A172 (cell line): Measurements from ENCODE around the gene EFNA2. TPM values are rescaled to one million over a fixed set of nuclear protein-coding genes. Genes with fewer than 3 reads are reported as not detected.

Source experiments
- DNase-seq: peaks from one replicate; pipeline ENCODE4 v3.0.0-alpha.2; 2015; ENCODE audit warnings: low spot score
- total RNA-seq: library from RNA; depleted of rRNA; stranded (reverse); fragments of >200 nt; shearing (Covaris generic); gene quantifications from 2 replicates; pipeline ENCODE4 v1.2.3, GENCODE V29; 2014

The EFNA2 gene
- total RNA-seq, 1 experiment from 2014 or later, result 9.9 TPM

DNA sequence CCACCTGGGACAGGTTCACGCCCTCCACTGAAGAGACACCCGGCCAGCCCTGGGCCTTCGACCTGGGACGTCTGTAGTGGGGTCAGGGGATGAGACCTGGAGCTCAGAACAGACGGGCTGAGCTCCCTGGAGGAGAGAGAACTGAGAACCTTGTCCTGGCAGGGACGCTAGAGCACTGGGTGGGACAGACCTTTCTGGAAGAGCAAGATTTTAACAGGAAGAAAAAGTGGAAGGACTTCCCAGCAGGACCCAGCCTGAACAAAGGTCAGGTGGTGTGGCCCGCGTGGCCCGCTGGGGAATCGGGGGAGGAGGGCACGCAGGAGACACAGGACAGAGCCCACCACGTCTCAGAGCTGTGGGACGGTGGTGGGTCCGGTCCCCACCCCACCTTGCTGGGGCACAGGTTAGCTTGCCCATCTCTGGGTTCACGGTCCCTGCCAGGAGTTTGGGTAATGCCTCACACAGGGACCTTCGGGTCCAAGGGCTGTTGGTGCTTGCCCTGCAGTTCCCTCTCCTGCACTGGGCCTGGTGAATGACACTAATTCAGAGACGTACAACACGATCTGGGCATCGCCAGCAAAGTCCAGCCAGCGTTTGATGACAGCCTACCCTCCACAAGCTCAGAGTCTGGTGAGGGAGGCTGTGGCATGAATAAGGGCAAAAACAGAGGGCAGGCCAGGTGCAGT lies 1.2 kb upstream of the EFNA2 start:
- DNase-seq, result no peak

DNA sequence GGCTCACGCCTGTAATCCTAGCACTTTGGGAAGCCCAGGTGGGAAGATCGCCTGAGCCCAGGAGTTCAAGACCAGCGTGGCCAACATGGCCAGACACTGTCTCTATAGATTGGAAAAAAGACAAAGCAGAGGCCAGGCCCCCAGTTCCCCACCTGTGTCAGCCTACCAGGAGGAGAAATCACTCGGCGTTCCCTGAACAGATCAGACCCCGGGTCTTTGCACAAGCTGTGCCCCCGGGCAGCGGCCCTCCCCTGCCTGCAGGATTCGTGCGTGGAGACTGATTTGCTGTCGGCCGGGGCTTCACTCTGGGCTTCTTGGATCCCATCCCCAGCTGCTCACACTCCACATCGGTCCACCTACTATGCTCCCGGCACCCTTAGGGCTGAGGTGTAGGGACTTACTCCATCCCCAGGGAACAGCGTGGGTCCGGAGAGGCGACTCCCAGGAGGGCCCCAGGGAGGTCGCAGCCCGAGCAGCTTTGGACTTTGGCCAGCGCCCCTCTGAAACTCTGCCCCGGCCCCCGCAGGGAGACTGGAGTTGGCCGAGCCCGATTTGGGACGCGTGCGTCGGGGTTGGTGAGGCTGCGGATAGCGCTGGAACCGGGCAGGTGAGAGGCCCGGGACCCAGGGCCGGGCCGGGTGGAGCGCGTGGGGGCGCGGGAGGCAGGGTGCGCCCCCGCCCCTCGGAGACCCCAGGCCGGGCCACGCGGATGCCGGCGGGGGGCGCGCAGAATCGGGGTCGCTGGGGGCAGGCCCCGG lies 515 bp upstream of the EFNA2 start:
- no peak for DNase-seq

DNA sequence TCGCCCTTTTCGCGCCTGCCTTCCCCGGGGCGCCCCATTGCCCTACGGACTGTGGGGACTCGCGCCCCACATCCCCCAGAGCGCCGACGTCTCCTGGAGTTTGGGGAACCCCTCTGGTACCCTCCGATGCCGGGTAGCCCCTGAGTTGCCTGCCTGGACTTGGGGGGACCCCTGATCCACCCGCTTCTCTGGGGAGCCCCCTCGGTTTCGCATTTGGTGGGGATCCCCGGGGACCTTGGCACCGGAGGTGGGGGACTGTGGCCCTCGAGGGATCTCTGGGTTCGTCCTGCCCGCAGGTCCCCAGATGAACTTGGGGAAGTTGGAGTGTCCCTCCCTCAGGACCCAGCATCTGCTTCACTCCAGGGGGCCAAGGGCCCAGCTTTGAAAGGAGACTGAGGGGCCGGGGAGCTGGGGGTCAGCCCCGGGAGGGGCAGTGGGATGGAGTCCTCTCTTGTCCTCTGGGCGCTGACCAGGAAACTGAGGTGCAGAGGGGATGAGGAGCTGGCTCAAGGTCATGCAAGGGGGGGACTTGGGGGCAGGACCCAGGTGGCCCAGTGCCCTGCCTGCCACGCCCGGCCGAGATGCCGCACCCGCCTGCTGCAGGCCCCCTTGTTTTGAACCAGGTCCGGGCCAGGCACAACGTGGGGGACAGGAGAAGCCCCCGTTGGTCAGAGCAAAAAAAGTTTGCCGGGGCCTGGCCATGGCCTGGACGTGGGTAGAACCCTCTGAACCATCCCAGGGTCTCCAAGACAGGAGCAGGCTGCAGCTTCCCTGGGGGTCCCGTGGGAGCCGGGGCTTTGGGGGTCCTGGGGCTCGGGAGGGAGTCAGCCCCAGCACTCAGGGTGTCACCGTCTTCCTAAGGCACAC lies 1.0 kb downstream of the EFNA2 start:
- no peak for DNase-seq

DNA sequence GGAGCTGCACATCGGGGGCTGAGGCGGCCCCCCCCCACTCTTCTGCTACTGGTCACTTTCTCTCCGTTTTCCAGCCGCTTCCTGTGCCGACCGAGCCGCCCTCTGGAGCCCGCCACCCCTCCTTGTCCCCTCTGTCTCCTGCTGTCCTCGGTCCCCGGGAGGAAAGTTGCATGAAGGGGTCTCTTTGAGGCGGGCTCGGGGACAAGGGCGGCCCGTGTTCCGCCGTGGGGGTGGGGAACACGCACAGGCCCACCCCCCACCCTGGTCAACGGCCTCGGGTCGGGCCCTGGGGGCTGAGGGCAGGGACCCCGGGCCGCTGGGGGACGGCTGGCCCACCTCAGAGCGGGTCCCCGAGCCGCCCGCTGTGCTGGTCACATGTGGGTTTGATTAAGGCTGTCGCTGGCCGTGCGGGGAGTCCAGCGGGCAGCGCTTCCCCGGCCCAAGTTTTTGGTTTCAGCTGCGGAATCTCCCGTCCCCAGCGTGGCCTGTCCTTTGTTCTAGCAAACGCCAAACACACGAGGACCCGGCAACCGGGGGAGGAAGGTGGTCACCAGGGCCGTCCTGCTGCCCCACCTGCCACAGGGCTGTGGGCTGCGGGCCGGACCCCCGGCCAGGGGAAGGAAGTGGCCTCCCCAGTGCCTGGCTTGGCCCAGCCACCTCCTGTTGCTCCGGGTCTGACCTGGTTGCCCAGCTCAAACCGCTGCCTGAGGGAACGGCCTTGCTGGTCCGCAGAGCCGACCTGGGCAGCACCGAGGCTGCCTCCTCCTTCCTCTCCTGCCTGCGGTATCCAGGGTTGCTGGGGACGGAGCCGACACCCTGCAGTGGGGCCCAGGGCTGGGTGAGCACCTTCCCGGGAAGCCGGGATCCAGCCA lies 1.9 kb downstream of the EFNA2 start:
- no peak for DNase-seq

DNA sequence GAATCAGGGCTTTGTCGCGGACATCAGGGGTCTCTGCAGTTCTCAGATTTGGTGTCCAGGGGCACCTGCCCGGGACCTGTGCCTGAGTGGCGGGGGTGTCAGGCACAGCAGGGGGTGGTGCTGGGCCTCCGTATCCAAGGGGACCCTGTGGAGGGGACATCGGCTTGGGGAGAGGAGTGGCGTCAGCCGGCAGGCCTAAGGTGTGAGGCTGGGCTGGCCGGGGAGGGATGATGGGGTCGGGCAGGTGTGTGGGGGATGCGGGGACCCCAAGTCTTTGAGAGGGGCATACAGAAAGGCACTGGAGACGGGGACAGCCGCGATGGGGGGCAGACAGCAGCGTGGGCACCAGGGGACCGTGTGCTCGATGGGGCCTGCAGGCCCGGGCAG lies 2.5 kb downstream of the EFNA2 start:
- no peak for DNase-seq

DNA sequence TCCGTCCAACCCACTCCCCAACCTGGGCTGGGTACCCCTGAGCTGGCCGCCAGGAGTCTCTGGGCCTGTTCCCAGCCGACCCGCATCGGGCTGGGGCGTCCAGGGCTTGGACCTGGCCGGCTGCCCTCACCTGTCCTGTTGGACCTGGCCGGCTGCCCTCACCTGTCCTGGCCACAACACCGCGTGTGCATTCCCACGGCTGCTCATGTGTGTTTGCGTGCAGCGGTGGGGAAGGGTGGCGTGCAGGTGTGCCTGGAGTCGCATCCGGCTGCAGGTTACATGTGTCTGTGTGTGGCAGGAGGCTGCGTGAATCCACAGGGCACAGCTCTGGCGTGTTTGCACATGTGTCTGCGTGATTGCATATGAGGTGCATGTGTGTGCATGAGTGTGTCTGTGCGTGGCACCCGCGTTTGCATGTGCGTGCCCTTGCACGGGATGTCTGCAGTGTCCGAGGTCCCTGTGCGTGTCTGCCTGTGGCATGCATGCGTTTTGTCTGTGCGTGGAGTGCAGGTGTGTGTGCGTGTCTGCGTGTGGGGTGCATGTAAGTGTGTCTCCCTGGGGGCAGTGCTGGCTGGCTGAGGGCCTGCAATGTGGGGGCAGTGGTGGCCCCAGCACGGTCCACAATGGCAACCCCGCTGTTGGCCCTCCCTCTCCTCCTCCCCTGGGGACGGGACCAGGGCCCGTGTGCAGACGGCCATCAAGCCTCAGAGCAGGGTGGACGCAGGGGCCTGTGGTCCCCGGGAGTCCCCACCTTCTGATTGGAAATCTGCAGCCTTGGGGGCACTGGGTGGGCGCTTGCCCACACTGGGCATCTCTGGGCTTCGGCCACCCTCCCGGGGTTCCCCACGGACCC lies 3.4 kb downstream of the EFNA2 start:
- no peak for DNase-seq

DNA sequence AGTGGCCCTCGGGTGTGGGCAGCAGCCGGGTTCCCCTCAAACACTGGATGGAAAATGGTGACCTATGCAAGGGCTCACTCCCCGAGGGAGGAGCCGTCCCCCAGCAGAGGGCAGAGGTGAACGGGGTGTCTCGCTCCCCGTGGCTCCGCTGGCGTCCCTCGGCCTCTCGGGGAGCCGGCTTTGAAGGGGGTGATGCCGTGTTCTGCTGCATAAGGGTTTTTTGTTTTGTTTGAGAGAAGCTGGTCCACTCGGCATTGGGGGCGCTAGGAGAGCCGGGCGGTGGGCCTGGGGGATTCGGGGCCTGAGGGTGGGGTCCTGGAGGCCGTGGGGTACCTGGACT lies 4.0 kb downstream of the EFNA2 start:
- no peak for DNase-seq

DNA sequence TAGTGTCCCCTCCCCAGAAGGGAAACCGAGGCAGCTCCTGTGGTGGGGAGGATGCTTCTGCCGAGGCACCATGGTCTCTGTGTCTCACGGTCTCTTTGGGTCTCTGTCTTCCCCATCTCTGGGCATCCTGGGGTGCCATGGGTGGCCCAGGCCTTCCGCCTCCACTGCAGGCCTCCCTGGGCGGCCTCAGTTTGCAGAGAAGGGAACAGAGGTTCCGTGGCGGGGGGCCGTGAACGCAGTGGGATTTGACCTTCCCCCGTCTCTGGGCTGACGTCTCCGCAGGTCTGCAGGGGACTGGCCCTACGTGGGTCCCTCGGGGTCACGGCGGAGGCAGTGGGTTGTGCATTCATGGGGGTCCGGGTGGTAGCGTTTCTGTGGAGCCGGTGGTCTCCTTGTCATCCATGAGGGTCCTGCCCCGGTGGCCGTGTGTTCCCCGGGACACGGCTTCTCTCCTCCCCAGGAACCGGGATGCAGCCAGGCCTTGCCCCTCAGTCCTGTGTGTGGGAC lies 4.6 kb downstream of the EFNA2 start:
- DNase-seq, result no peak

DNA sequence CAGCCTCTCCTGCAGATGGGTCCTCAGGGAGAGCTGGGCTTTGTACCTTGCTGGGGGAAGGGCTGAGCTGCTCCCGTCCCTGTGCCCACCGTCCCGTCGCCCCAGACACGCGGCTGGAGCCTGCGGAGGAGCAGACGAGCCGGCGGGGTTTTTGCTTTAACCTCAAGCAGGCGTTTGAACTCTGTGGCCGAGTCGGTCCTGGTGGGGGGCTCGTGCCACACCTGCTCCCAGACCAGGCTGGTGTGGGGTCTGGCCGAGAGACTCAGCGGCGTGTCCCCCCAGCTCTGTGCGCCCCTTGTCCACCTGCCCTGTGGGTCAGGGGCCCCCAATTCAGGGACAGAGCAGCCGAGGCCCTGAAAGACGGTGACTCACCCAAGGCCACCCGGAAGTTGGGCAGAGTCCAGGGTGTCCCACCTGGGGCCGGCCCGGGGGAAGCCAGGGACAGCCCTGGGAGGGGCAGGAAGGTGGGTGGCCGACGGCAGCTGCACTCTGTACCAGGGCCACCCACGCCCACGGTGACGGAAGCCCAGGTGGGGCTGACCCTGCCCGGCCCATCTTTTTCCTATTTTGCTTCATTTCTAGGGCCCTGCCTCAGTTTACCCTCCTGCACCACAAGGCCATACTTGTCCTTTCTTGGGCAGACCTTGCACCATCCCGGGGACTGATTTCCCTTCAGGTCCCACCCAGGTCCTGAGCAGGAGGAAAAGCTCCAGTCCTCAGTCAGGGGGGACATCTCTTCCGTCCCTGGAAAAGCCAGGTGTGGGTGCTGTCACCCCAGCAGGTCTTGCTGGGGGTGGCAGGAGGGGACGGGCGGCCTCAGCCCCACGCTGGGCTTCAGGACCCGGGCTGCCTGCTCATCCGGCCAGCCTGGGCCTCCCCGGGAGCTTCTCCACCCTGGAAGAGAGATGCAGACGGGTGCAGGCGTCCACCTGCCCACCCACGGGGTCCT lies 5.3 kb downstream of the EFNA2 start:
- no peak for DNase-seq

DNA sequence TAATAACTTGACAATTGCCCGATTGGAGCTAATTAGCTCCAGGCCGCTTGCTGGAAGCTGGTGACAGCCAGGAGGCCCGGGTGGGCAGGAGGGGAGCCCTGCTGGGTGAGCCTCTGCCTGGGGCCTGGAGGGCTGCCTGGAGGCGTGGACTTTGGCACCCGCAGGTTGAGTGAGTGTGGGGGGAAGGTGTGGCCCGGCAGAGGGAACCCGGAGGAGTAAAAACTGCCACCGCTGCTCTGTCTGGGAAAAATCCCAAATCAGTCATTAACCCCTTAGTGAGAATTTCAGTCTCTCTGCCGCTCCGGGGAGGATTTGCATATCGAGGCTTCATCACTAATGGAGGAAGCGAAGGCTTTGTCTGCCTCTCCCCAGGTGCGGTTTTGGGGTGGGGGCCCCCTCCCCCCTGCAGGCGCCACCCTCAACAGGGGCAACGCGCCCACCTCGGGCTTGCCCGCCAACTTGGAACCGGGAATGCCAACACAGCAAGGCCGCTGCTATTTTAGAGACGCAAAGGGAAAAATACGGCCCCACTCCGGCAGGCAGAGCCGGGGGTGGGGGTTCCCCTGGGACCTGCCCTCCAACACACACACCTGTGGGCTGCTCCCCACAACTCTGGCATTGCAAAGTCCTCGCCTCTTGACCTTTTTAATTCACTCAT lies 6.2 kb downstream of the EFNA2 start:
- no peak for DNase-seq

DNA sequence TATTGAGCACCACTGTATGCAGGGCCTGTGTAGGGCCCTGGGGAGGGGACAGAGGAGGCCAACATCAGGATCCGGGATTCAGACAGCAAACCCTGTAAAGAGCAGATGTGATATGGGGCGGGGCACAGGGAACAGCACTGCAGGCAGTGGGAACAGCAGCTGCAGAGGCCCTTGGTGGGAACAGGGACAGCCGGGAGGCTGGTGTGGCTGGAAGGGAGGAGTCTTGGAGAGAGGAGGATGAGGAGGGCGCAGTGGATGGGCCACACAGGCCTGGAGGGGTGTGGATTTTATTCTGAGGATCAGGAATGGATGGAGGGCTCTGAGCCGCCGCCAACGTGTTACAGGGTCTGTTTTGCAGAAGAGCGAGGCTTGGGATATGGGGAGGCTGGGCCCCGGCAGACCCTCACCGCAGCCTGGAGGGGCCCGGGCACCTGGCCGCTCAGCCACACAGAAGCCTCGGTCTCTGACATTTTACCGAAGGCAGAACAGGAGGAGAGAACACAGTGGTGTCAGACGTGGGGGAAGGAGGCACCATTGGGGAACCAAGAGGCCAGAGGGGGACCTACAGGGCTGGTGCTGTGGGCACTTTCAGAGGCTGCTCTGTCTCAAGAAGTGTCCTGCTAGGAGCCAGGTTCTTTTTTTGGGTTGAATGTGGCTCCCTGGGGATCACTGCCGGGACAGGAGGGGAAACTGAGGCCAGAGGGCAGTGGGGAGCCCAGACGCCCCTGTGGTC lies 6.9 kb downstream of the EFNA2 start:
- DNase-seq, result no peak

DNA sequence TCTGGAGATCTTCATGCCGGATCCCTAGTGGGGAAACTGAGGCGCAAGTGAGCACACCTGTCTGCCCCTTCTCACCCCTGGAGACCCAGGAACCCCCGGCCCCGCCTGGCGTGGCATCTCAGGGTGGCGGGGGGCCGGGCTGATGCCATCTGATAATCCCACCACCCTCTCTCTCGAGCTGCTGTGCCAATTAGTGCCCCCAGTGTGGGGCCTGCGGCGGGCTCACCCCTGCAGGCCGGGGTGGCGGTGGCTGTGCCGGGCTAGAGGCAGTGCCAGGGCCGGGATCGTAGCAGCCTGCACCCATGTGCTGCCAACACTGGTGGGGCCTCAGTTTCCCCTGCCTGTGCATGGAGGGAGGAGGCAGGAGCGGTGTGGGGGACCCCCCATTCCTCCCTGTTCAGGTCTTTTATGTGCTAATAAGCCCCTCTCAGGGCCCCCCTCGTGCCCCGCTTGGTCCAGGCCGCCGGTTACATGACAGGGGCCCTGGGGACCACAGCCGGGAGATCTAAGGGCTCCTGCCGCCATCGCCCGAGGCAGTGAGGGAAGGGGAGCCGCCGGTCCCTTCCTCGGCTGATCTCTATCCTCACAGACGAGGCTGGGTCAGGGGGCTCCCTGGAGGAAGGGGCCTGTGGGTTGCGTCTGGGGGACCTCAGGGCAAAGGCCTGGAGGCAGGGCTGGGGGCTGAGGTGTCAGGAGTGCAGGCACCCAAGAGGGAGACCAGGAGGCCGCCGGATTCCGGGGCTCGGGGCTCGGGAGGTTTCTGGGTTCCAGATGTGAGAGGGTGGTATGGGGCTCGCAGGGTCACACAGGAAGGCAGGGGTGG lies 8.3 kb downstream of the EFNA2 start:
- DNase-seq, result no peak

DNA sequence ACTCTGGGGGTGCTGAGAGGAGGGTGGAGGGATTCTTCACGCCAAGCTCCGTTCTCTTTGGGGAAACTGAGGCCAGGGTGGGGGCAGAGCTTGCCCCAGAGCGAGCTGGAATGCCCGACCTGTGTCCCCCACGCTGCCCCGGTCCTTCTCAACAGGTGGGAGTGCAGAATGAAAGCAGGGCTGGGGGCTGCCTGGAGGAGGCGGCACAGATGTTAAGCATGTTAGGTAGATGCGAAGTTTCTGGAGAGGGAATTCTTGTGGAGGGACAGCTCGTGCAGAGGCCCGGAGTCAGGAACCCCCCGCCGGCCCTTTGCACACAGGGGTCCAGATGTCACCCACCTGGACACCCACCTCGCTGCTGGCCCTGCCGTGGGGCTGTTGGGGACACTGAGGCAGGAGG lies 9.0 kb downstream of the EFNA2 start:
- no peak for DNase-seq

DNA sequence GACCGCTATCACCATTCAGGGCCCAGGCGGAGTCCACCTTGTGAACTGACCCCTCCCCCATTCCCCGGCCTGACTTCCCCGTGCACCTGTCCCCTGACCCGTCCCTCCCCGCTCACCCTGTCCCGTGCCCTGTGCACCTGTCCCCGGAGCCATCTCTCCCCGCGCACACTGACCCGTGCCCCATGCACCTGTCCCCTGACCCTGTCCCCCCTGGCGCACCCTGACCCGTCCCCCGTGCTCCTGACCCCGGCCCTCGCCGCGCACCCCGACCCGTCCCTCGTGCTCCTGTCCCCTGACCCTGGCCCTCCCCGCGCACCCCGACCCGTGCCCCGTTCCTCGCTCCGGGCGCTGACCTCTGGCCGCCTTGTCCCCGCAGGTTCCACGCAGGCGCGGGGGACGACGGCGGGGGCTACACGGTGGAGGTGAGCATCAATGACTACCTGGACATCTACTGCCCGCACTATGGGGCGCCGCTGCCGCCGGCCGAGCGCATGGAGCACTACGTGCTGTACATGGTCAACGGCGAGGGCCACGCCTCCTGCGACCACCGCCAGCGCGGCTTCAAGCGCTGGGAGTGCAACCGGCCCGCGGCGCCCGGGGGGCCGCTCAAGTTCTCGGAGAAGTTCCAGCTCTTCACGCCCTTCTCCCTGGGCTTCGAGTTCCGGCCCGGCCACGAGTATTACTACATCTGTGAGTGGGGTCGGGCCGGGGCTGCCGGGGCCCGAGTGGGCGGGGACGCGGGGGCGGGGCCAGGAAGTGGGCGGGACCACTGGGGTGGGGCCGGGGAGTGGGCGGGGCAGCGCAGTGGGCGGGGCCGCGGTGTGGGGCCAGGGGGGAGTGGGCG lies 9.7 kb downstream of the EFNA2 start:
- DNase-seq, result no peak

DNA sequence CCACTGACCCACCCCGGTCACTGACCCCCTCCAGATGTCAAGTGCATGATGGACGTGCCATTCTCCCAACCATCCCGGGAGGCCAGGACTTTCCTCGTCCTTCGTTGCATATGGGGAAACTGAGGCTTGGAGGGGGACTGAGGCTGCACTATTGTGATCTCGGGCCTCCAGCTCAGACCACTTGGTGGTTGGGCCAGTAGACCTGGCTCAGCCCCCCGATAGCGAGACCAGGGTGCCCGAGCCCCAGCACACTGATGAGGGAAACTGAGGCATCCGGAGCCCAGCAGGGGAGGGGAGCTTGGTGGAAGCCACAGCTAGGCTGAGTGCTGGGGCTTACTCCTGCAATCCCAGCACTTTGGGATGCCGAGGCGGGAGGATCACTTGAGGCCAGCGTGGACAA lies 10.4 kb downstream of the EFNA2 start:
- DNase-seq, result no peak

DNA sequence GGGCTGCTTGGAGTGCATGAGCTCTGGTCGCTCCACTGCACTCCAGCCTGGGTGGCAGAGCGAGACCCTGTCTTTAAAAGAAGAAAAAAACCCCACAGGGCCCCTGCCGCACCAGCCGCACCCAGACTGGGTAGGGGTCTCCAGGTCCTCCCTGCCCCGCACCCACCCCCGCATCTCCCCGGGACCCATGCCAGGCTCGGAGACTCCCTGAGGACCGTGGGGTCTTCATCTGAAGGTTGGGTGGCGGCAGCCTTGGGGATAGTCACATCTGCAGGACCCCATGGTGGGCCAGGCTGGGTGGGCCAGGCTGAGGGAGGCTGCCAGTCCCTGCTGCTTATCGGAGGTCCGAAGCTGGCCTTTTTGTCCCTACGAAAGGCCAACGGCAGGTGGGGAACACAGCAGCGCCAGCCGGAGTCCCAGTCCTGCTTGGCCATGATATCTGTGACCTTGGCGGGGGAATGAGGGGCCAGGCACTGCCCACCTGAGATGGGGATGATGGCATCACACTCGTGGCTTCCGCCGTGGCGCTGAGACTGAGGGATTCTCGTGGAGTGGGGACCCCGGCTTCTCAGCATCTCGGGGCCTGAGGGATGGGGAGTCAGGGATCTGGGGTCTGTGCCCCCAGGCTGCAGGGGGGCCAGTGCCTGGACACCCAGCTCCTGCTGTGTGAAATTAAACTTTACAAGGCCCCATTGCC lies 11.1 kb downstream of the EFNA2 start:
- no peak for DNase-seq
